OCI-LY7 (cell line): ENCODE measurements around the gene AKR1B15. TPM values are rescaled to one million over a fixed set of nuclear protein-coding genes. Genes with fewer than 3 reads are reported as not detected.

Experiments used
- BruUV-seq: library from RNA; stranded (reverse); fragments of 400-500 nt; replicated peaks from 2 replicates; lab custom pipeline; 2021; lab: Mats Ljungman, UMichigan
- CTCF ChIA-PET: fragments of 300-600 bp; sonication (Branson Sonifier 250); formaldehyde crosslinking; loops from one replicate; lab custom pipeline; 2022; ENCODE audit warnings: antibody characterized with exemption; ENCODE audit not compliant: unreplicated experiment; lab: Charles Lee
- POLR2A ChIA-PET: fragments of 300-600 bp; sonication (Branson Sonifier 250); formaldehyde crosslinking; loops from one replicate; lab custom pipeline; 2022; ENCODE audit warnings: antibody characterized with exemption; lab: Charles Lee
- DNase-seq: peaks from one replicate; pipeline ENCODE4 v3.0.0-alpha.2; 2015; ENCODE audit warnings: low spot score
- H2AFZ ChIP-seq: fragments of 200-600 bp; sonication (generic), shearing (Covaris generic); 2 replicates; pipeline ENCODE4 v1.6.1; 2014; ENCODE audit warnings: mild to moderate bottlenecking, antibody characterized with exemption, low read length, moderate library complexity
- H3K27ac ChIP-seq: fragments of 200-600 bp; sonication (generic); 2 replicates; pipeline ENCODE4 v1.5.1; 2014; ENCODE audit warnings: mixed run types, low read depth, mild to moderate bottlenecking, moderate library complexity, low read length, inconsistent platforms; ENCODE audit not compliant: poor library complexity, severe bottlenecking
- H3K36me3 ChIP-seq: fragments of 200-600 bp; sonication (generic); 2 replicates; pipeline ENCODE4 v1.6.1; 2014; ENCODE audit warnings: mild to moderate bottlenecking, antibody characterized with exemption, low read length, moderate library complexity, mixed read lengths; ENCODE audit not compliant: insufficient read depth
- H3K4me1 ChIP-seq: fragments of 200-600 bp; sonication (generic); 2 replicates; pipeline ENCODE4 v1.5.1; 2014; ENCODE audit warnings: mild to moderate bottlenecking, low read length; ENCODE audit not compliant: insufficient read depth, poor library complexity, severe bottlenecking
- H3K4me2 ChIP-seq: fragments of 200-600 bp; sonication (generic); 2 replicates; pipeline ENCODE4 v1.6.1; 2014; ENCODE audit warnings: mild to moderate bottlenecking, low read length
- H3K4me3 ChIP-seq: fragments of 200-600 bp; sonication (generic); 2 replicates; pipeline ENCODE4 v1.5.1; 2014; ENCODE audit warnings: mild to moderate bottlenecking, low read depth, low read length; ENCODE audit not compliant: poor library complexity, severe bottlenecking
- H3K79me2 ChIP-seq: fragments of 200-600 bp; sonication (generic); 2 replicates; pipeline ENCODE4 v1.6.1; 2016; ENCODE audit warnings: low read depth, mild to moderate bottlenecking, low read length, moderate library complexity, mixed read lengths; ENCODE audit not compliant: insufficient read depth
- H3K9me2 ChIP-seq: fragments of 200-600 bp; sonication (generic); 2 replicates; pipeline ENCODE4 v1.6.1; 2016; ENCODE audit warnings: mild to moderate bottlenecking, low read length, mixed read lengths; ENCODE audit not compliant: insufficient read depth
- H3K9me3 ChIP-seq: fragments of 200-600 bp; sonication (generic); 2 replicates; pipeline ENCODE4 v1.6.1; 2014; ENCODE audit warnings: mild to moderate bottlenecking, mixed run types, low read length, mixed read lengths
- H4K20me1 ChIP-seq: fragments of 200-600 bp; sonication (generic); 2 replicates; pipeline ENCODE4 v1.6.1; 2014; ENCODE audit warnings: mild to moderate bottlenecking, antibody characterized with exemption, low read length, moderate library complexity, mixed read lengths; ENCODE audit not compliant: insufficient read depth
- CTCF ChIP-seq: fragments of 200-600 bp; sonication (generic); conservative IDR thresholded peaks from 2 replicates; pipeline ENCODE4 v1.5.1; 2014; ENCODE audit warnings: mild to moderate bottlenecking, antibody characterized with exemption, low read length, moderate library complexity, mixed read lengths
- EZH2phosphoT487 ChIP-seq: fragments of 200-600 bp; sonication (generic); IDR thresholded peaks from 2 replicates; pipeline ENCODE4 v1.6.1; 2018; ENCODE audit warnings: low read depth, borderline replicate concordance, mild to moderate bottlenecking, mixed run types, antibody characterized with exemption, low read length, moderate library complexity, mixed read lengths
- intact Hi-C: fragments of 100-400 bp; cut with micrococcal nuclease; formaldehyde crosslinking; loops from one replicate; pipeline ENCODE4 v1.10.0; 2022; ENCODE audit not compliant: unreplicated experiment
- total RNA-seq, 2 experiments: library from RNA; depleted of rRNA in 1 of 2; stranded (reverse); fragments of >200 nt in 1 of 2; shearing (Covaris generic) in 1 of 2; gene quantifications; 2 replicates each; pipeline ENCODE4 v1.2.3, GENCODE V29; 2014 to 2022

The AKR1B15 gene
- total RNA-seq, 2 experiments from 2014 or later, result not detected

GRCh38 chr7:134571101-134571500 is 22.2 kb downstream of the AKR1B15 start:
- TF ChIP-seq EZH2phosphoT487, result no peak
- no peak for TF ChIP-seq CTCF
- H3K4me2 ChIP-seq, result no peak overlapping the region
- H3K79me2 ChIP-seq, result no peaks in the 10 kb centered on the region
- H3K9me3 ChIP-seq, result no peaks in the 10 kb centered on the region
- no peaks in the 10 kb centered on the region for H3K36me3 ChIP-seq
- H2AFZ ChIP-seq, result no peak overlapping the region
- H3K9me2 ChIP-seq, result no peaks in the 10 kb centered on the region
- no peaks in the 10 kb centered on the region for H3K4me1 ChIP-seq
- DNase-seq, result no peak
- intact Hi-C loops, result no loop called here
- ChIA-PET POLR2A (no interaction called here), CTCF (no interaction called here)
- no peak overlapping the region for H3K27ac ChIP-seq
- H3K4me3 ChIP-seq, result no peak overlapping the region
- no TSS peak for BruUV-seq
- no peaks in the 10 kb centered on the region for H4K20me1 ChIP-seq

GRCh38 chr7:134571746-134572461 is 23.0 kb downstream of the AKR1B15 start:
- H3K4me3 ChIP-seq, result no peak overlapping the region
- ChIA-PET CTCF (no interaction called here), POLR2A (interaction anchor here (0.6 kb wide), 1 partner anchor 30 kb away, joined by 4 read pairs; no protein-coding TSS in a partner anchor)
- H4K20me1 ChIP-seq, result no peaks in the 10 kb centered on the region
- no peak overlapping the region for H3K4me2 ChIP-seq
- H3K36me3 ChIP-seq, result no peaks in the 10 kb centered on the region
- H3K9me2 ChIP-seq, result no peaks in the 10 kb centered on the region
- H3K79me2 ChIP-seq, result no peaks in the 10 kb centered on the region
- no peak for DNase-seq
- H3K9me3 ChIP-seq, result no peaks in the 10 kb centered on the region
- no peak for TF ChIP-seq CTCF
- TF ChIP-seq EZH2phosphoT487, result no peak
- intact Hi-C loops, result no loop called here
- no peak overlapping the region for H3K27ac ChIP-seq
- H3K4me1 ChIP-seq, result no peaks in the 10 kb centered on the region
- no TSS peak for BruUV-seq
- H2AFZ ChIP-seq, result no peak overlapping the region

GRCh38 chr7:134574322-134574721 is 25.4 kb downstream of the AKR1B15 start:
- Histone ChIP-seq H3K9me3 (no peaks in the 10 kb centered on the region), H3K4me1 (no peaks in the 10 kb centered on the region), H3K4me3 (no peak overlapping the region), H3K27ac (no peak overlapping the region), H4K20me1 (no peaks in the 10 kb centered on the region), H3K79me2 (no peaks in the 10 kb centered on the region), H3K36me3 (no peaks in the 10 kb centered on the region), H3K9me2 (no peaks in the 10 kb centered on the region), H2AFZ (no peak overlapping the region), H3K4me2 (no peak overlapping the region)
- intact Hi-C loops, result no loop called here
- CTCF ChIA-PET, result no interaction called here
- no peak for DNase-seq
- POLR2A ChIA-PET, result interaction anchor here (0.9 kb wide), 1 partner anchor 88 kb away, joined by 4 read pairs; no protein-coding TSS in a partner anchor
- no peak for TF ChIP-seq EZH2phosphoT487
- TF ChIP-seq CTCF, result no peak
- BruUV-seq, result no TSS peak
